Measurements from ENCODE around the gene RTRAF. TPM values are rescaled to one million over a fixed set of nuclear protein-coding genes. Genes with fewer than 3 reads are reported as not detected.
A peak's percentile ranks its signal among the peaks of the same experiment; 100 is the strongest.

The RTRAF gene
- total RNA-seq: 100 to 1,000 TPM; 252 to 270 (median 270) TPM

DNA sequence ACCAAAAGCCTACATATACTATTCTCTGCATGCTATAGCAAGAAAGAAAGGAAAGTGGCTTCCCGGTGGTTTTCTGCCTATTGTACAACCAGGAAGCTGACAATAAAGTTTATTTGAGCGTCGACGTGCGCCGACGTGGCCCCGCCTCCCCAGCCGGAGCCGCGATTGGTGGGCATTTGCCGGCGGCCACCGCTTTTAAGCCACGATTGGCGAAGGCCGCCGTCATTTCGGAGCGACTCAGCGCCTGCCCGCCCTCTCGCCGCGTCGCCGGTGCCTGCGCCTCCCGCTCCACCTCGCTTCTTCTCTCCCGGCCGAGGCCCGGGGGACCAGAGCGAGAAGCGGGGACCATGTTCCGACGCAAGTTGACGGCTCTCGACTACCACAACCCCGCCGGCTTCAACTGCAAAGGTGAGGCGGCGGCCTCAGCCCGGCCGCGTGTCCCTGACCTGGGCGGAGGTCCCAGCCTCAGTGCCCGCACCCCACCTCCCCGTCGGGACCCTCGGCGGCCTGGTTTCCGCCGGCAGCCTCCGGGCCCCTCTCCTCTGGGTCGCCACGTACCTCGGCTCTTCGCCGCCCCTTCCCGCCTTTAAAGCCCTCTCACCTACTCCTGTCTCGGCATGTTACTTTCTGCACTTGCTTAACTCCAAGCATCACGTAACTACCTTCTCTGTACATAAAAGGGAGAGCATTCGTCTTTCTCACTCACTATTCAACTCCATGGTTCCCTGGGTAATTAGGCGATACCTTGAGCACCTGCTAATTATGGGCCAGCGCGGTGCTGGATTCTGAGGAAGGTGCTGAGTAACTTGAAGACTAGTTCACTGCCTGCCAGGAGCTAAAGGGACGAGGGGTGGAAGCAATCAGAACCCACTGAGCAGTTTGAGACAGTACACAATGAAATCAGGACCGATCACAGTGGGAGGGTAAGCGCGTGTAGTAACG, at the start of gene RTRAF:
Gene RTRAF, plus strand, starts transcription at position 254 of the 942 bp plus-strand sequence. Its CDS starts 94 bp downstream, at position 348.
- peaks cover 20% of the 10 kb centered on the region for H3K36me3 Mint-ChIP-seq (ENCODE audit: insufficient read depth)
- peak within 1 kb of the TSS; percentile 92 for H3K4me3 Mint-ChIP-seq
- H3K4me1 Mint-ChIP-seq (ENCODE audit: low read depth): peaks cover 36% of the 10 kb centered on the region
- ATAC-seq (peak; percentile 97 to 98), DNase-seq (peak; percentile 89)
- H3K9me3 Mint-ChIP-seq: no peaks in the 10 kb centered on the region
- no peaks in the 10 kb centered on the region for H3K27me3 Mint-ChIP-seq (ENCODE audit: low read depth)

DNA sequence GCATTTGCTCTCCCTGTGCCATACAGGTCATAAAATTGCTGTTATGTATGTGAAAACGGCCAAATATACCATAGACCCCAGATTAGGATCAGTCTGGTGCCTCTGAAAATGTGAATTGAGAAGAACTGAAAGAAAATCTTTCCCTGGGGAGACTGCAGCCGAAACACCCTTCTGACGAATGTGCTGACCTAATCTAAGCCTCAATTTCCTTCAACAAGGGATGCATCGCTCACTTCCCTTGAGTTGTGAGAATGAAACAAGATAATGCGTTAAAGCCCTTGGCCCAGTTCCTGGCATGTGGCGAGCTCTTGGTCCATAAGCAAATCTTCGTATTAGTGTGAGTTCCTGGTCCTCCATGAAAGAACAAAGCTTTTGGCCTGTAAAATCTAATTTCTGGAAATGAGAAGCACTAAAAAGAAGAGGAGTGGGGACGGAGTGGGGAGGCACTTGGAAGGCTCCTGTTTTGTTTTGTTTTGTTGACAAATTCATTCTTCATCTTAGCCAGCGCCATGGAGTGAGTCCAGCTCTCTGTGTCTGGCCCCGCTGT, 49.5 kb upstream of the RTRAF start:
- Mint-ChIP-seq H3K4me3 (no peak overlapping the region), H3K27me3 (ENCODE audit: low read depth) (no peaks in the 10 kb centered on the region), H3K4me1 (ENCODE audit: low read depth) (peaks cover 49% of the 10 kb centered on the region), H3K9me3 (no peaks in the 10 kb centered on the region), H3K36me3 (ENCODE audit: insufficient read depth) (peaks cover 42% of the 10 kb centered on the region)
- no peak for ATAC-seq
- no peak for DNase-seq

DNA sequence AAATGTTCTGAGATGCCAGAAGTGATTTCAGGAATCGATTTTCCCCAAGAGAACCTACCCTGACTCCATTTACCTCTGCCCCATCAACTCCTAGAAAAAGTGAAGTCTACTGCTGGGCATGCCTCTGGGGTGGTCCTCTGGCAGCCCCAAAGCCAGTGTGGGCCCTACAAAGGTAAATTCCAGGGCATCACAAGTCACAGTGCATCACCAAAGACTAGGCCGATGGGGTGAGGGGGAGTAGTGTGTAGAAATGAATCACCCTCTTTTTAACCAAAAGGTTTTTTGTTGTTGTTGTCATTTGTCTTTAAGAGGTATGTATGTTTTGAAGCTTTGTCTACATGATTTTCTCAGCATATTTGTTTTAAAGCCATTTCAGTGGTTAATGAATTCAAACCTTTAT, 46.4 kb upstream of the RTRAF start:
- no peaks in the 10 kb centered on the region for H3K27me3 Mint-ChIP-seq (ENCODE audit: low read depth)
- no peak for DNase-seq
- peaks cover 51% of the 10 kb centered on the region for H3K4me1 Mint-ChIP-seq (ENCODE audit: low read depth)
- peaks cover 10% of the 10 kb centered on the region for H3K9me3 Mint-ChIP-seq
- peaks cover 60% of the 10 kb centered on the region for H3K36me3 Mint-ChIP-seq (ENCODE audit: insufficient read depth)
- H3K4me3 Mint-ChIP-seq: no peak overlapping the region
- peak in 1 of 2 donors; percentile 71 for ATAC-seq

DNA sequence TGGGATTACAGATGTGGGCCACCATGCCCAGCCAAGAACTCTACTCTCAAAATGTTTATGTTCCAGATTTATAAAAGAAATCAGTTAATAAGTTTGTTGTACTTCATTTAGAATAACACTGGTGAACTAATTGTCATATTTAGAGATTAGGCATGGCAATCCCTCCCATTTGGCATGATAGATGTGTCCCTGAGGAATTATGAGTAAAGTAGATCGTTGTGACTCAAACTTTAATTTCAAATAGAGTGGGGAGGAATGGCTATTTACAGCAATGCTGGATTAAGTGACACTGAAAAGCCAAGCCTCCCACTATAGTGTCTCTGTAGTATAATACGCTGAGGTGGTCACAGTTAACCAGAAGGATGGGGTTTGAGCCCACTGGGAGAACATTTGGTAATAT, 39.3 kb upstream of the RTRAF start:
- ATAC-seq (no peak), DNase-seq (no peak)
- Mint-ChIP-seq H3K9me3 (peaks cover 10% of the 10 kb centered on the region), H3K4me3 (no peak overlapping the region), H3K4me1 (ENCODE audit: low read depth) (peaks cover 21% of the 10 kb centered on the region), H3K36me3 (ENCODE audit: insufficient read depth) (peaks cover 64% of the 10 kb centered on the region), H3K27me3 (ENCODE audit: low read depth) (no peaks in the 10 kb centered on the region)

DNA sequence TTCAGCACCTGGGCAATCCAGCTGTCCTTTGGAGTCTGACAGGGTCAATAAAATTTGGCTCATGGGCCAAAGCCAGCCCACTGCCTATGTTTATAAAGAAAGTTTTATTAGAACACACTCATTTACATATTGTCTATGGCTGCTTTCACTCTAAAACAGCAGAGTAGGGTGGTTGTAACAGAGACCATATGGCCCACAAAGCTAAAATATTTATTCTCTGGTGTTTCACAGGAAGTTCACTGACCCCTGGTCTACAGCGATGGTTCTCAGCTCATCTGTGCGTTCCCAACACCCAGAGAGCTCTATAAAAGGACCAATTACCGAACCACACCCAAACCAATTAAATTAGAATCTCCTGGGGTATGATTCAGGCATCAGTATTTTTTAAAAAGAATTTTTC, 37.7 kb upstream of the RTRAF start:
- Mint-ChIP-seq H3K36me3 (ENCODE audit: insufficient read depth) (peaks cover 59% of the 10 kb centered on the region), H3K27me3 (ENCODE audit: low read depth) (no peaks in the 10 kb centered on the region), H3K4me1 (ENCODE audit: low read depth) (peaks cover 14% of the 10 kb centered on the region)

DNA sequence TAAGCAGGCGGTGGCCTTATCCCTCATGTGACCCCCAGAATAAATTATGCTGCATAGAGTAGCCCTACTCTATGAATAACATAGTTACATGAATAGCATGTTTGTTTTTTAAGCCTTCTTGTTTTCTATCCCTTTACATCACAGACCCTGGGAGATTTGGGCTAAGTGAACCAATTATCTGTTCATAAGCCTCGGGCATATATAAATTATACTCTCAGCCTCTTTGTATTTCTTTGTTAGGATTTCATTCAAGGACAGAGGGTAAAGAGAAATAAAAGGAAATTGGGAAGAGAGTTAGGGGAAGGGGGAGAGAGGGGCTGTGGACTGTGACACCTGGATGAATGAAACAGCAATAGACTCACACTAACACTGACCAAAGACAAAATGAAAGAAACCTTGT, 35.3 kb upstream of the RTRAF start:
- Mint-ChIP-seq H3K27me3 (ENCODE audit: low read depth) (no peaks in the 10 kb centered on the region), H3K4me3 (no peak overlapping the region), H3K9me3 (peaks cover 19% of the 10 kb centered on the region), H3K4me1 (ENCODE audit: low read depth) (peaks cover 12% of the 10 kb centered on the region), H3K36me3 (ENCODE audit: insufficient read depth) (peaks cover 68% of the 10 kb centered on the region)
- DNase-seq (no peak), ATAC-seq (no peak)

More for the DNA sequence above, 37.7 kb upstream of the RTRAF start:
- no peak for ATAC-seq
- Mint-ChIP-seq H3K4me3 (no peak overlapping the region), H3K9me3 (peaks cover 5% of the 10 kb centered on the region)
- no peak for DNase-seq

DNA sequence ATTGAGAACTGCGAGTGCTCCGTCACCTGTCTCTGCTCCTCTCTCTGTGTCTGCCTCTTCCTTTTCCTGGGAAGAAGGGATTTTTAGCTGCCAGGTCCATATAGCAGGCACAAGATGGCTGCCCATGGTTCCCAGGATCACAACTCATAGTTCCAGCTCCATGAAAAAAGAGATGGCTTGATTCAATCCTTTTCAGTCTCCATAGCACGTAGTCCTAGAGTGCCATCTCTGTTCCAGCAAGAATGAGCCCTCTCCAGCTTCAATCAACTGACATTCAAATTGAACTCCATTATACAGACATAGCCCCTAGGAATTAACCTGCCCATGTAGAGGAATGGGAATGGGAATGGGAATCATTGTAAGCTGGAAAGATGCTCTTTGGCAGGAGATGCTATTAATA, 34.7 kb upstream of the RTRAF start:
- Mint-ChIP-seq H3K9me3 (peaks cover 25% of the 10 kb centered on the region), H3K4me3 (no peak overlapping the region), H3K27me3 (ENCODE audit: low read depth) (no peaks in the 10 kb centered on the region), H3K4me1 (ENCODE audit: low read depth) (peaks cover 16% of the 10 kb centered on the region), H3K36me3 (ENCODE audit: insufficient read depth) (peaks cover 70% of the 10 kb centered on the region)
- no peak for DNase-seq
- ATAC-seq: no peak

DNA sequence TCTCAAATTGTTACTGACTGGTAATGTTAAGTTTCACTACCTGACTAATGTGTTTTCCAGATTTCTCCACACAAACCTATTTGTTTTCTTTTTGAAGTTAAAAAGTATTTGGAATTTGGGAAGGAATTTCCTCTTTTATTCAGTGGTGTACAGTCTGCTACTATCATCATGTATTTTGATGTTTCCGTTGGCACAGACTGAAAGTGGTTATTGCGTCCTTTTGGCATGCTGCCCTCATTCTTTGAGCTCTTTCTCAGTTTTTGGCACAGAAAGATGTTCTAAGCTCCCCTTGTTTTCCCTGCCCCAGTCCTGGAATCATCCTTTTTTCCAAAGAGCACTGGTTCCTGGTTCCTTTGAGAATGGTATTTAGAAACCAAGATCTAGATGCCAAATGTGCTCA, 31.4 kb upstream of the RTRAF start:
- Mint-ChIP-seq H3K36me3 (ENCODE audit: insufficient read depth) (peaks cover 64% of the 10 kb centered on the region), H3K4me1 (ENCODE audit: low read depth) (peaks cover 42% of the 10 kb centered on the region), H3K9me3 (peaks cover 31% of the 10 kb centered on the region), H3K4me3 (no peak overlapping the region), H3K27me3 (ENCODE audit: low read depth) (no peaks in the 10 kb centered on the region)
- ATAC-seq: no peak
- DNase-seq: no peak

DNA sequence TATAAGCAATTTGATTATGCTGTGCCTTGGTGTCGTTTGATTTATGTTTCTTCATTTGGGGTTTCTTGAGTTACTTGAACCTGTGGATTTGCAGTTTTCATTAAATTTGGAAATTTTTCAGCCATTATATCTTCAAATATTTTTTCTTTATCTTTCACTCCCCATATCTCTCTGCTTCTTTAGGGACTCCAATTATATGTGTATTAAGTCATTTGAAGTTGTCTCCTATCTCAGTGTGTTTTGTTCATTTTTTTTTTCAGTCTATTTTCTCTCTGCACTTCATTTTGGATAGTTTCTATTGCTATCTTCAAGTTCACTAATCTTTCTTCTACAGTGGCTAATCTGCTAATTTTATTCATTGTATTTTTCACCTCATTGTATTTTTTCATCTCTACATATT, 29.4 kb upstream of the RTRAF start:
- no peak for DNase-seq
- no peak for ATAC-seq
- H3K4me1 Mint-ChIP-seq (ENCODE audit: low read depth): peaks cover 52% of the 10 kb centered on the region
- no peak overlapping the region for H3K4me3 Mint-ChIP-seq
- peaks cover 67% of the 10 kb centered on the region for H3K36me3 Mint-ChIP-seq (ENCODE audit: insufficient read depth)
- peaks cover 31% of the 10 kb centered on the region for H3K9me3 Mint-ChIP-seq
- no peaks in the 10 kb centered on the region for H3K27me3 Mint-ChIP-seq (ENCODE audit: low read depth)

DNA sequence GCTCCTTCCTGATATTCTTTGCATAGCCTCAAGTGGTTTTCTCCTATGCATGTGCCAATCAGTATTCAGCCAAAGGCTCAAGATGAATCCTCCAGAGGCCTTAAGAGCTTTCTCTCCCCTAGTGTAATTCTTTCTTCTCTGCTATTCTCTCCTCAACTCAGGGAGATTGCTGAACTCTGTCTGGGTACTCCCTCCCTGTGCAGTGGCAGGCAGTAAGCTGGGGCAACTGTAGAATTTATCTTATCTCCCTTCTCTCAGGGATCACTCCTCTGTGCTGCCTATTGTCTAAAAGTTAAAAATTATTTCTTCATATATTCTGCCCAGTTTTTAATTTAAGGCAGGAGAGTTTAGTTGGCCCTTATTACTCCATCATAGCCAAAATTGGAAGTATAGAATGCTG, 28.5 kb upstream of the RTRAF start:
- H3K27me3 Mint-ChIP-seq (ENCODE audit: low read depth): no peaks in the 10 kb centered on the region
- H3K36me3 Mint-ChIP-seq (ENCODE audit: insufficient read depth): peaks cover 66% of the 10 kb centered on the region
- H3K9me3 Mint-ChIP-seq: peaks cover 31% of the 10 kb centered on the region
- DNase-seq (no peak), ATAC-seq (no peak)
- peaks cover 52% of the 10 kb centered on the region for H3K4me1 Mint-ChIP-seq (ENCODE audit: low read depth)
- H3K4me3 Mint-ChIP-seq: no peak overlapping the region

DNA sequence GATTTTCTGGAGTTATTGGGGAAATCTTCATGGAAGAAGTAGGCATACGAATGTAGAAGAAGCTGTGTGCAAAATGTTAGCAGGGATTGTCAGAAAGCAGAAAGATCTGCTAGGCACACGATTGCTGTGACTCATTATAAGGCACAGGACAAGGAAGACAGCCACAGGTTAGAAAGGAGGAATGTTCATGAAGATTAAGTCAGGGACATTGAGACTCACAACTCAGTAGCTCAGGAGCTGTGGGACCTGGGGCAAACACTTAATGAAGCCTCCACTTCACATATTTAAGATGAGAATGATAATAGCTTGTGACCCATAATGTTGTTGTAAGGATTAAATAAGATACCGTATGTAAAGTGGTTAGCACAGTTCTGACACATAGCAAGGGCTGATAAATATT, 26.6 kb upstream of the RTRAF start:
- no peak for ATAC-seq
- DNase-seq: no peak
- Mint-ChIP-seq H3K4me1 (ENCODE audit: low read depth) (peaks cover 52% of the 10 kb centered on the region), H3K9me3 (peaks cover 23% of the 10 kb centered on the region), H3K4me3 (no peak overlapping the region), H3K36me3 (ENCODE audit: insufficient read depth) (peaks cover 58% of the 10 kb centered on the region), H3K27me3 (ENCODE audit: low read depth) (no peaks in the 10 kb centered on the region)

DNA sequence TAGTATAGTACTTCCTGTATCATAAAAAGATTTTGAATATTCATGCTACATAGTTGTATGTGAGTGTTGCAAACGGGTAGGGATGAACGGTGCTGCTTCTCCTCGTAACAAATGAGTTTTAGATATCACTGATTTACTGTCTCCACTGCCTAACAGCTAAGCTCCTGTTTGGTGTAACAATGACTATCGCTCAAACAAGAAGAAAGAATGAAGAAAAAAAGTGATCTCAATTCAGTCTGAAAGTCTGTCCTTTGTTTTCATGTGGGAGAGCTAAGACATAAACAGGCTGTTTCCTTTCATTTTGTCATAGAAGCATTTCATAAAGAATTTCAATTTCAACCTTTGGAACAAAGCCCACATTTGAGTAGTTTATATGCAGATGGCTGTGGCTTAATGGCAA, 26.1 kb upstream of the RTRAF start:
- Mint-ChIP-seq H3K4me1 (ENCODE audit: low read depth) (peaks cover 52% of the 10 kb centered on the region), H3K36me3 (ENCODE audit: insufficient read depth) (peaks cover 53% of the 10 kb centered on the region), H3K9me3 (peaks cover 20% of the 10 kb centered on the region), H3K27me3 (ENCODE audit: low read depth) (no peaks in the 10 kb centered on the region), H3K4me3 (peak overlapping the region; percentile 62)
- DNase-seq: no peak
- ATAC-seq: peak; percentile 28 to 37

DNA sequence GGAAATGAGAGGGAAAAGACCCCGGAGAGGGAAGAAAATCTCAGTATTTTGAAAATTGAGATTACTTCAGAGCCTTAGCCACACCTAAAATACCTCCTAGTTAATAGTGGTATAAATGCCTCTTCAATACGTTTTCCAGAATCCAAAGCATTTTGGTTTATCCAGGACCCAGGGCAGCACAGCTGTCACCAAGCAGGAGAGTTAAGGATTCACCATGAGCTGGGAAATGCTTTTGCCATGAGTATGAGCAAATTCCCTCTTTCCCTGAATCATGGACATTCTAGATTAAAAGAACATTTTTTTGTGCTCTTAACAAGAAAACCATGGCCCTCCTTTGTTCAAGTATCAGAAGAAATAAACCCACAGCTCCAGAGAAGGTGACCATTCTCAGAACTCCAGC, 21.8 kb upstream of the RTRAF start:
- Mint-ChIP-seq H3K4me3 (no peak overlapping the region), H3K36me3 (ENCODE audit: insufficient read depth) (peaks cover 24% of the 10 kb centered on the region), H3K4me1 (ENCODE audit: low read depth) (peaks cover 18% of the 10 kb centered on the region), H3K9me3 (no peaks in the 10 kb centered on the region), H3K27me3 (ENCODE audit: low read depth) (no peaks in the 10 kb centered on the region)
- DNase-seq (no peak), ATAC-seq (no peak)

DNA sequence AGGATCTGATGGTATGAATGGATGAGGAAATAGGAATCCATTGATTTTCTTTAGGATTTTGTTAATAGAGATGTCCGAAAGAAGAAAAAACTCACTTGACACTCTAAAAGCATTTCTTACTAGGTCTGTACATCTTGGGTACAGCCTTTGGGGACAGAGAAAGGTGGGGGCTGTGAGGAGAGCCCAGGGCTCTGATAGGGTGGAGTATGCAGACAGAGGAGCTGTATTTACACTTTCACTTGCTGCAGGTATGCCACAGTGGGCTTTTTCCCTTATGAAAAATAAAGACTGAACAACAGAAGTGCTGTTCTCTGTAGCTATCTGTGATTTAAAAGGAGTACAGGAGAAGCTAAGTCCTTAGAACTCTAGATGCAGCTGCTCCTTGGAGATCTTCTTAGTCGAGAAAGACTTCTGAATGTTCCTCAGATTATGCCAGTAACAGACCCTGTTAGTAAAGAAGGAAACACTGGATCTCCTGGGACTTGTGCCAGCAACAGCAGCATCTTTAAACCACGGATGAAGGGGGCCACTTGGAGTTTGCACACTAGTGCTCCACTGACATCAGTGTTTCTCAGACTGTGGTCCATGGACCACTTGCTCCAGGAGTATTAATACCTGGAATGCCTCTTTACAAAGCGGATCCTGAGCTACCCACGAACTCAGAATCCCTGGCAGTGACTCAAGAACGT, 19.4 kb upstream of the RTRAF start:
- peaks cover 4% of the 10 kb centered on the region for H3K4me1 Mint-ChIP-seq (ENCODE audit: low read depth)
- no peaks in the 10 kb centered on the region for H3K9me3 Mint-ChIP-seq
- peaks cover 14% of the 10 kb centered on the region for H3K36me3 Mint-ChIP-seq (ENCODE audit: insufficient read depth)
- no peak overlapping the region for H3K4me3 Mint-ChIP-seq
- no peaks in the 10 kb centered on the region for H3K27me3 Mint-ChIP-seq (ENCODE audit: low read depth)
- DNase-seq: no peak
- ATAC-seq: no peak
